Measurements from ENCODE around the gene SNED1. TPM values are rescaled to one million over a fixed set of nuclear protein-coding genes. Genes with fewer than 3 reads are reported as not detected.

SNED1 gene
- total RNA-seq, 1 experiment from 2014 or later: 22.0 TPM

- Mint-ChIP-seq H3K36me3 (ENCODE audit: insufficient read depth, unreplicated experiment) (peaks cover 7% of the 10 kb centered on the region), H3K4me1 (ENCODE audit: insufficient read depth, unreplicated experiment) (no peaks in the 10 kb centered on the region), H3K27ac (ENCODE audit: low read depth, unreplicated experiment) (no peak overlapping the region), H3K27me3 (ENCODE audit: insufficient read depth, unreplicated experiment) (no peaks in the 10 kb centered on the region), H3K9me3 (ENCODE audit: unreplicated experiment) (no peaks in the 10 kb centered on the region), H3K4me3 (ENCODE audit: unreplicated experiment) (no peak overlapping the region)
- intact Hi-C loops (cut with micrococcal nuclease): no loop called here
- TF ChIP-seq, protein P1, sequence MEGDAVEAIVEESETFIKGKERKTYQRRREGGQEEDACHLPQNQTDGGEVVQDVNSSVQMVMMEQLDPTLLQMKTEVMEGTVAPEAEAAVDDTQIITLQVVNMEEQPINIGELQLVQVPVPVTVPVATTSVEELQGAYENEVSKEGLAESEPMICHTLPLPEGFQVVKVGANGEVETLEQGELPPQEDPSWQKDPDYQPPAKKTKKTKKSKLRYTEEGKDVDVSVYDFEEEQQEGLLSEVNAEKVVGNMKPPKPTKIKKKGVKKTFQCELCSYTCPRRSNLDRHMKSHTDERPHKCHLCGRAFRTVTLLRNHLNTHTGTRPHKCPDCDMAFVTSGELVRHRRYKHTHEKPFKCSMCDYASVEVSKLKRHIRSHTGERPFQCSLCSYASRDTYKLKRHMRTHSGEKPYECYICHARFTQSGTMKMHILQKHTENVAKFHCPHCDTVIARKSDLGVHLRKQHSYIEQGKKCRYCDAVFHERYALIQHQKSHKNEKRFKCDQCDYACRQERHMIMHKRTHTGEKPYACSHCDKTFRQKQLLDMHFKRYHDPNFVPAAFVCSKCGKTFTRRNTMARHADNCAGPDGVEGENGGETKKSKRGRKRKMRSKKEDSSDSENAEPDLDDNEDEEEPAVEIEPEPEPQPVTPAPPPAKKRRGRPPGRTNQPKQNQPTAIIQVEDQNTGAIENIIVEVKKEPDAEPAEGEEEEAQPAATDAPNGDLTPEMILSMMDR (IDR thresholded peaks at IDR 0.05; ENCODE audit: unreplicated experiment): no peak
- DNase-seq (ENCODE audit: unreplicated experiment): no peak
- CTCF ChIA-PET: no interaction called here
- no TSS peak for BruUV-seq (replicated peaks)
- POLR2A ChIA-PET: no interaction called here
Measured at GRCh38 chr2:241036964-241037421, 38.6 kb downstream of the SNED1 start.

GRCh38 chr2:241037498-241037897, 39.1 kb downstream of the SNED1 start:
- no peaks in the 10 kb centered on the region for H3K27me3 Mint-ChIP-seq (ENCODE audit: insufficient read depth, unreplicated experiment)
- no peak overlapping the region for H3K27ac Mint-ChIP-seq (ENCODE audit: low read depth, unreplicated experiment)
- no TSS peak for BruUV-seq (replicated peaks)
- TF ChIP-seq, protein P1 (IDR thresholded peaks at IDR 0.05; ENCODE audit: unreplicated experiment): no peak
- no peak overlapping the region for H3K4me3 Mint-ChIP-seq (ENCODE audit: unreplicated experiment)
- H3K9me3 Mint-ChIP-seq (ENCODE audit: unreplicated experiment): no peaks in the 10 kb centered on the region
- intact Hi-C loops (cut with micrococcal nuclease): no loop called here
- ChIA-PET CTCF (no interaction called here), POLR2A (no interaction called here)
- H3K4me1 Mint-ChIP-seq (ENCODE audit: insufficient read depth, unreplicated experiment): no peaks in the 10 kb centered on the region
- peaks cover 7% of the 10 kb centered on the region for H3K36me3 Mint-ChIP-seq (ENCODE audit: insufficient read depth, unreplicated experiment)
- no peak for DNase-seq (ENCODE audit: unreplicated experiment)

GRCh38 chr2:241038374-241039180, 40.2 kb downstream of the SNED1 start:
- CTCF ChIA-PET: no interaction called here
- Mint-ChIP-seq H3K9me3 (ENCODE audit: unreplicated experiment) (peaks cover 3% of the 10 kb centered on the region), H3K4me3 (ENCODE audit: unreplicated experiment) (no peak overlapping the region)

DNA sequence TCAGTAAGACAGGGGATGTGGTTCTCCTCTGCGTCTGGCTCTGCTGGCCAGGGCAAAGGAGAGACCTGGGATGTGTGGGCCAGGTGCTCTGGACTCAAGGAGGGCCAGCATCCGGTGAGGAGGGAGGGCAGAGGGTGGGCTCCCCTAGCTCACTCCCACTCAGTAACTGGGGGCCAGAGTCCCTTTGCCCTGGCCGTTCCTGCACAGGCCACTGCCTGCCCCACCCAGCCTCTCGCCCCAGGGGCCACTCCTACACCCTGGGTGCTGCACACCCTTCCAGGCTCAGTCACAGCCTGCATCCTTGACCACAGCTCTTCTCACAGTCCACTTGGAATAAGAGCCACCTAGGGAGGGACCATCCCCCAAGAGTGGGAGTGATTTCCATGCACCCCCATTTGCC, 41.0 kb downstream of the SNED1 start:
- H3K27ac Mint-ChIP-seq (ENCODE audit: low read depth, unreplicated experiment): no peak overlapping the region
- no peak for DNase-seq (ENCODE audit: unreplicated experiment)
- TF ChIP-seq, protein P1 (IDR thresholded peaks at IDR 0.05; ENCODE audit: unreplicated experiment): no peak
- ChIA-PET POLR2A (interaction anchor here (0.5 kb wide), 1 partner anchor 525 kb away, joined by 3 read pairs; no protein-coding TSS in a partner anchor), CTCF (no interaction called here)
- peaks cover 7% of the 10 kb centered on the region for H3K9me3 Mint-ChIP-seq (ENCODE audit: unreplicated experiment)
- no peaks in the 10 kb centered on the region for H3K4me1 Mint-ChIP-seq (ENCODE audit: insufficient read depth, unreplicated experiment)
- no TSS peak for BruUV-seq (replicated peaks)
- peaks cover 7% of the 10 kb centered on the region for H3K36me3 Mint-ChIP-seq (ENCODE audit: insufficient read depth, unreplicated experiment)
- H3K27me3 Mint-ChIP-seq (ENCODE audit: insufficient read depth, unreplicated experiment): no peaks in the 10 kb centered on the region
- intact Hi-C loops (cut with micrococcal nuclease): no loop called here
- no peak overlapping the region for H3K4me3 Mint-ChIP-seq (ENCODE audit: unreplicated experiment)

More at GRCh38 chr2:241038374-241039180, 40.2 kb downstream of the SNED1 start:
- Mint-ChIP-seq H3K4me1 (ENCODE audit: insufficient read depth, unreplicated experiment) (no peaks in the 10 kb centered on the region), H3K27me3 (ENCODE audit: insufficient read depth, unreplicated experiment) (no peaks in the 10 kb centered on the region), H3K36me3 (ENCODE audit: insufficient read depth, unreplicated experiment) (peaks cover 7% of the 10 kb centered on the region), H3K27ac (ENCODE audit: low read depth, unreplicated experiment) (no peak overlapping the region)
- intact Hi-C loops (cut with micrococcal nuclease): no loop called here
- no TSS peak for BruUV-seq (replicated peaks)
- TF ChIP-seq, protein P1 (IDR thresholded peaks at IDR 0.05; ENCODE audit: unreplicated experiment): no peak
- POLR2A ChIA-PET: no interaction called here
- no peak for DNase-seq (ENCODE audit: unreplicated experiment)

Data from MCF 10A (cell line).